ENCODE measurements around the gene FKBP11. TPM values are rescaled to one million over a fixed set of nuclear protein-coding genes. Genes with fewer than 3 reads are reported as not detected.

Gene FKBP11
- total RNA-seq, 1 experiment from 2014 or later = 14.2 TPM

Other genes with a start within 250 kb of the FKBP11 start
- 70.0 and 87.5 TPM in 2 replicates for gene KANSL2, start 243.3 kb downstream of the FKBP11 start, total RNA-seq (2014; rRNA removed; shearing (Covaris generic))
- gene CCNT1, start 208.8 kb downstream of the FKBP11 start, total RNA-seq (2014; rRNA removed; shearing (Covaris generic)) = 25.7 and 26.9 TPM in 2 replicates
- 7.8 and 8.5 TPM in 2 replicates for gene ADCY6, start 136.4 kb downstream of the FKBP11 start, total RNA-seq (2014; rRNA removed; shearing (Covaris generic))
- 15.1 and 17.7 TPM in 2 replicates for gene CACNB3, start 107.0 kb downstream of the FKBP11 start, total RNA-seq (2014; rRNA removed; shearing (Covaris generic))
- gene DDX23, start 73.3 kb downstream of the FKBP11 start, total RNA-seq (2014; rRNA removed; shearing (Covaris generic)) = 65.5 and 75.0 TPM in 2 replicates
- 0.06 and 0.14 TPM in 2 replicates for gene RND1, start 59.6 kb downstream of the FKBP11 start, total RNA-seq (2014; rRNA removed; shearing (Covaris generic))
- 111 and 127 TPM in 2 replicates for gene ARF3, start 32.0 kb upstream of the FKBP11 start, total RNA-seq (2014; rRNA removed; shearing (Covaris generic))
- 0.08 TPM in 1 of 2 replicates, not detected in the other for gene WNT10B, start 46.2 kb upstream of the FKBP11 start, total RNA-seq (2014; rRNA removed; shearing (Covaris generic))
- not detected in 2 replicates for gene WNT1, start 52.8 kb upstream of the FKBP11 start, total RNA-seq (2014; rRNA removed; shearing (Covaris generic))
- gene DDN, start 73.9 kb upstream of the FKBP11 start, total RNA-seq (2014; rRNA removed; shearing (Covaris generic)) = 0.06 and 0.14 TPM in 2 replicates
- 94.4 and 105 TPM in 2 replicates for gene PRKAG1, start 93.3 kb upstream of the FKBP11 start, total RNA-seq (2014; rRNA removed; shearing (Covaris generic))
- gene KMT2D, start 135.3 kb upstream of the FKBP11 start, total RNA-seq (2014; rRNA removed; shearing (Covaris generic)) = 6.9 and 9.4 TPM in 2 replicates
- 0.99 and 2.4 TPM in 2 replicates for gene RHEBL1, start 144.5 kb upstream of the FKBP11 start, total RNA-seq (2014; rRNA removed; shearing (Covaris generic))
- 0.02 TPM in 1 of 2 replicates, not detected in the other for gene DHH, start 169.3 kb upstream of the FKBP11 start, total RNA-seq (2014; rRNA removed; shearing (Covaris generic))
- 10.6 and 27.3 TPM in 2 replicates for gene LMBR1L, start 185.4 kb upstream of the FKBP11 start, total RNA-seq (2014; rRNA removed; shearing (Covaris generic))
- gene TUBA1B, start 205.9 kb upstream of the FKBP11 start, total RNA-seq (2014; rRNA removed; shearing (Covaris generic)) = 3,840 and 4,099 TPM in 2 replicates